H1 (cell line): Measurements from ENCODE around the gene SPRING1.

Experiments
- ASH2L ChIP-seq: fragments of 200-600, 300-600 bp; sonication (generic); IDR thresholded peaks from one replicate; pipeline ENCODE4 v1.7.1; 2017; ENCODE audit warnings: low read length
- BACH1 ChIP-seq: IDR thresholded peaks from 2 replicates; pipeline ENCODE4 v1.6.1; 2012; ENCODE audit warnings: low read length, improper control_type of control experiment
- CEBPB ChIP-seq: IDR thresholded peaks from 2 replicates; pipeline ENCODE4 v1.6.1; 2012; ENCODE audit warnings: low read depth, low read length
- CREB1 ChIP-seq: IDR thresholded peaks from 2 replicates; pipeline ENCODE4 v1.6.1; 2012; ENCODE audit warnings: inconsistent platforms
- EGR1 ChIP-seq: IDR thresholded peaks from 2 replicates; pipeline ENCODE4 v1.6.1; 2011; ENCODE audit warnings: low read depth, low read length, borderline replicate concordance
- EZH2 ChIP-seq: fragments of 200-600 bp; sonication (generic); IDR thresholded peaks from 2 replicates; pipeline ENCODE4 v1.7.1; 2012; ENCODE audit warnings: low read depth, mild to moderate bottlenecking, moderate library complexity, low read length, inconsistent platforms; ENCODE audit not compliant: severe bottlenecking
- HDAC6 ChIP-seq: IDR thresholded peaks from one replicate; pipeline ENCODE4 v1.7.1; 2012; ENCODE audit warnings: low read depth, mild to moderate bottlenecking, inconsistent platforms, low read length, moderate library complexity
- JUND ChIP-seq: IDR thresholded peaks from 2 replicates; pipeline ENCODE4 v1.6.1; 2011; ENCODE audit warnings: mild to moderate bottlenecking, improper control_type of control experiment, low read length
- POLR2A ChIP-seq, 2 experiments: IDR thresholded peaks; 1 replicate in 1 of 2; 2 replicates in 1 of 2; pipeline ENCODE4 v1.6.1; 2011; ENCODE audit warnings: low read depth in 2 of 2, low read length in 2 of 2, mild to moderate bottlenecking in 2 of 2; ENCODE audit errors: control extremely low read depth in 1 of 2
- POLR2AphosphoS5 ChIP-seq: IDR thresholded peaks from 2 replicates; pipeline ENCODE4 v1.6.1; 2011; ENCODE audit warnings: low read depth, low read length
- SIRT6 ChIP-seq: IDR thresholded peaks from one replicate; pipeline ENCODE4 v1.7.1; 2012; ENCODE audit warnings: low read length, inconsistent platforms
- TAF1 ChIP-seq: IDR thresholded peaks from 2 replicates; pipeline ENCODE4 v1.6.1; 2011; ENCODE audit warnings: mild to moderate bottlenecking, low read depth, low read length
- TF ChIP-seq, protein P1 (sequence below), 3 experiments: IDR thresholded peaks; 1 replicate in 2 of 3; 2 replicates in 1 of 3; pipeline versions ENCODE4 v1.5.1 to v1.6.1; 2011; ENCODE audit warnings: low read length in 3 of 3, mild to moderate bottlenecking in 3 of 3, inconsistent platforms in 2 of 3, low read depth in 1 of 3, moderate library complexity in 1 of 3; ENCODE audit not compliant: insufficient read depth in 1 of 3; ENCODE audit errors: control extremely low read depth in 1 of 3
- TF ChIP-seq, protein P2 (sequence below): IDR thresholded peaks from 2 replicates; pipeline ENCODE4 v1.6.1; 2012; ENCODE audit warnings: inconsistent platforms

DNA sequence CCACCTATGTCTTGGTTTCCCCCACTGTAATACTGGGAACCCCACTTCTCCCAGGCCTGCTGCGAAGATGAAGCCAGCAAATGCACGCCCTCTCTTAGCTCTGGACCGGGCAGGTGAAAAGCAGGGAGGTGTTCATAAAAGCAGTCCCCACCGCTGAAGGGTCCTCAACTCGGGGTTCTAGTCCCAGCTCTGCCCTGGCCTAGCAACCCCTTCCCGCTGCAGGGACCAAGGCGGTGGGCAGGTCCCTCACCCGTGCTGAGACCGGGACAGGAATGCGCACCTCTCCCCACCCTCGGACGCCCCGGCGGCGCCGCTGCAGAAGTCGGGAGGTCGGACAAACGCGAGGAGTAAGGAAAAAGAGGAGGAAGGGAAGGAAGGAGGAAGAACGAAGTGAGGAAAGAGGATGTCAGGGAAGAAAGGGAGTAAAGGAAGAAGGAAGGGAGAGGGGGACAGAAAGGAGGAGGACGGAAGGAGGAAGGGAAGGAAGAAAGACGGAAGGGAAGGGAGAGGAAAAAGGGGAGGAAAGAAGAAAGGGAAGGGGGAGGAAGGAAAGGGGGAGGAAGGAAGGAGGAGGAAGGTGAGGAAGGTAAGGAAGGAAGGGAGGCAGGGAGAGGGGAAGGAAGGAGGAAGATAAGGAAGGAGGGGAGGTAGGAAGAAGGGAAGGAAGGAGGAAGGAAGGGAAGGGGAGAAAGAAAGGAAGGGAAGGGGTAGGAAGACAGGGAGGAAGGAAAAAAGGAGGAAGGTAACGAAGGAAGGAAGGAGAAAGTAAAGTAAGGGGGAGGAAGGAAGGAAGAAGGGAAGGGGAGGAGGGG, 701 bp downstream of the SPRING1 start:
- no peak for TF ChIP-seq BACH1
- TF ChIP-seq, protein P1, sequence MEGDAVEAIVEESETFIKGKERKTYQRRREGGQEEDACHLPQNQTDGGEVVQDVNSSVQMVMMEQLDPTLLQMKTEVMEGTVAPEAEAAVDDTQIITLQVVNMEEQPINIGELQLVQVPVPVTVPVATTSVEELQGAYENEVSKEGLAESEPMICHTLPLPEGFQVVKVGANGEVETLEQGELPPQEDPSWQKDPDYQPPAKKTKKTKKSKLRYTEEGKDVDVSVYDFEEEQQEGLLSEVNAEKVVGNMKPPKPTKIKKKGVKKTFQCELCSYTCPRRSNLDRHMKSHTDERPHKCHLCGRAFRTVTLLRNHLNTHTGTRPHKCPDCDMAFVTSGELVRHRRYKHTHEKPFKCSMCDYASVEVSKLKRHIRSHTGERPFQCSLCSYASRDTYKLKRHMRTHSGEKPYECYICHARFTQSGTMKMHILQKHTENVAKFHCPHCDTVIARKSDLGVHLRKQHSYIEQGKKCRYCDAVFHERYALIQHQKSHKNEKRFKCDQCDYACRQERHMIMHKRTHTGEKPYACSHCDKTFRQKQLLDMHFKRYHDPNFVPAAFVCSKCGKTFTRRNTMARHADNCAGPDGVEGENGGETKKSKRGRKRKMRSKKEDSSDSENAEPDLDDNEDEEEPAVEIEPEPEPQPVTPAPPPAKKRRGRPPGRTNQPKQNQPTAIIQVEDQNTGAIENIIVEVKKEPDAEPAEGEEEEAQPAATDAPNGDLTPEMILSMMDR (IDR thresholded peaks at IDR 0.05; ENCODE audit: control extremely low read depth in 1 of 3, insufficient read depth in 1 of 3, low read depth in 1 of 3, low read length in 3 of 3), result no peak
- TF ChIP-seq HDAC6, result no peak
- TF ChIP-seq SIRT6, result no peak
- no peak for TF ChIP-seq EZH2
- no peak for TF ChIP-seq CEBPB
- no peak for TF ChIP-seq POLR2AphosphoS5
- TF ChIP-seq, protein P2, sequence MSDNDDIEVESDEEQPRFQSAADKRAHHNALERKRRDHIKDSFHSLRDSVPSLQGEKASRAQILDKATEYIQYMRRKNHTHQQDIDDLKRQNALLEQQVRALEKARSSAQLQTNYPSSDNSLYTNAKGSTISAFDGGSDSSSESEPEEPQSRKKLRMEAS, result no peak
- no peak for TF ChIP-seq ASH2L
- no peak for TF ChIP-seq EGR1
- TF ChIP-seq TAF1, result no peak
- TF ChIP-seq POLR2A (IDR thresholded peaks at IDR 0.05; ENCODE audit: control extremely low read depth in 1 of 2, low read depth in 2 of 2, low read length in 2 of 2), result no peak
- no peak for TF ChIP-seq JUND
- no peak for TF ChIP-seq CREB1
